SW 1271 (cell line): ENCODE data around the gene PCSK6.
A peak's percentile ranks its signal among the peaks of the same experiment; 100 is the strongest.

ENCODE experiments used
- DNase-seq, 2 experiments: peaks; one replicate each; lab custom pipeline; 2025; lab: John Stamatoyannopoulos, UW

The PCSK6 gene

GRCh38 chr15:101276501-101277037 lies 212.9 kb downstream of the PCSK6 start:
- DNase-seq: peak in 1 of 2 experiments; percentile 48

GRCh38 chr15:101275018-101275417 lies 214.5 kb downstream of the PCSK6 start:
- no peak for DNase-seq

GRCh38 chr15:101273534-101273933 lies 216.0 kb downstream of the PCSK6 start:
- DNase-seq: no peak

GRCh38 chr15:101272584-101272983 lies 216.9 kb downstream of the PCSK6 start:
- no peak for DNase-seq

DNA sequence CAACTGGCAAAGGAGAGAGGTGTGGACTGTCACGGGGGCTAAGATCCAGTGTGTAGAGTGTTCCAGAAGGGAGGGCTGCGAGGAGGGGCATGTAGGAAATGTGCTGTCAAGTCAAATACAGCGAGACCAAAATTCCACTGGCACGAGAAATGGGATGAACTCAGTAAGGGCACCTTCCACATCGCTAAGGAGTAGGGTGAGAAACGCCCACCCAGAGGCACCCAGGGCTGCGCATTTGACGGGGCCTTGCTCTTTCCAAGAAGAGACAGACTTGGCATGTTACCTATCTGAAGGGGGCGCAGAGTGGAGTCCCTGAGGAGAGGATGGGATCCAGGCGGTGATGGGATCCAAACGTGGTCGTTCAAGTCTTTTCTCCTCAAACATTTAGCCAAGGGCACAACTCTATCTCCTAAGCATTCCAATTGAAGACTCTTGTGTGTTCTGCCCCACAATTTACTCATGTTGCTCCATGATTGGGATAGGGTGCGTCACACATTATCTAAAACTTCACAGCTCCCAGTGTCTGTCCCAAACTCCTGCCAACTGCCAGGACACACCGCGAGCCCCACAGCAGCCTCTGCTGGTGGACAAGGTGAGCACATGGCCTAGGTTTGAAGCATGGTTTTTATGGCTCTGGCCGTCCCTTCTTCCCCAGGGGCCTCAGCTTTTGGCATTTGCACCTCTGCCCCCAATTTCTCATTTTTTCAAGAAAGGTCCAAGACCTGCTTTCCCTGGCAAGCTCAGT lies 219.9 kb downstream of the PCSK6 start:
- peak in 1 of 2 experiments; percentile 20 for DNase-seq

- DNase-seq: no peak
These were observed 222.0 kb downstream of the PCSK6 start for GRCh38 chr15:101267320-101268104.

- no peak for DNase-seq
These were observed 222.7 kb downstream of the PCSK6 start for GRCh38 chr15:101266787-101267186.

GRCh38 chr15:101266034-101266433 lies 223.5 kb downstream of the PCSK6 start:
- DNase-seq: no peak

- DNase-seq: no peak
These were observed 224.4 kb downstream of the PCSK6 start for GRCh38 chr15:101264911-101265641.

- DNase-seq: no peak
These were observed 225.5 kb downstream of the PCSK6 start for GRCh38 chr15:101264011-101264410.

- DNase-seq: no peak
These were observed 227.0 kb downstream of the PCSK6 start for GRCh38 chr15:101262551-101262950.

- DNase-seq: peak in 1 of 2 experiments; percentile 79
These were observed 231.0 kb downstream of the PCSK6 start for GRCh38 chr15:101258238-101259144.

DNA sequence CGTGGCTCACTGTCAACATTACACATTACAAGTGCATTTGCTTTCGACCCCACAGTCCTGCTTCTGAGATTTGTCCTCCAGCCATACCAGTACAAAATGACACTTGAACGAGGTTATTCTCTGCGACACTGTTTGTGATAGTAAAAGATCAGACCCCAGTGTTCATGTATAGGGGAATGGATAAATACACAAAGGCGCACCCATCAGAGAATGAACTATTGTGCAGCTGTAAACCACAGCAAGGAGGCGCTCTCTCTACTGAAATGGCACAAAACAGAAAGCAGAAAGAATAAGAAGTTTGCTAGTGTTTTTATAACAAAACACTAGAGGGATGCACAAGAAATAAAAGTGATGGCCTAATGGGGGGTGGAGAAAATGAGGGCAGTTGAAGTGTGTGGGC lies 232.8 kb downstream of the PCSK6 start:
- DNase-seq: peak in 1 of 2 experiments; percentile 32

DNA sequence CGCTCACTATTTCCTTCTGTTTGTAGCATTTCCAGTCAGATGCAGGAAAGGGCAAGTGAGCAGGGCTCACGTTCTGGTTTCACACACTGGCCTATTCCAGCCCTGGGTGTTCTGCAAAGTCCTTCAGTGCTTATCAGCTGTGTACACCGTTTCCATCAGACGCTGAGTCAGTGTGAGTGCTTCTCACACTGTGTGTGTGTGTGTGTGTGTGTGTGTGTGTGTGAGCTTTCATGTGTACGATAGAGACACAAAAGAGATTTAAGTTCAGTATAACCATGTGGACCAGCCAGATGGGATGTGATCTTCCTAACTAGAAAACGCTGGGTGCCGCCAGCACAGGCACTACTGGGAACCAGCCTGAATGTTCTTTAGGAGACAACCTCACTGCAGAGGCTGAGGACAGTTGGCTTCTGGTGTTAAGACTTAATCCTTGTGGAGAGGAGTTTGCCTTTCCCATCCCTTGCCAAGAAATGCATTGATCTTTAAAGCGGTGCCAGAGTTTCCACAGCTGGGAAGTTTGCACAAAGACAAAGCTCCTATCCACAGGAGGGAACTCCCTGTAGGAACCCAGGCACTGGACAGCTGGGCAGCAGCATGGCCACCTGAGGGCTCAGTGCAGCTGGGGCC lies 233.8 kb downstream of the PCSK6 start:
- no peak for DNase-seq

DNA sequence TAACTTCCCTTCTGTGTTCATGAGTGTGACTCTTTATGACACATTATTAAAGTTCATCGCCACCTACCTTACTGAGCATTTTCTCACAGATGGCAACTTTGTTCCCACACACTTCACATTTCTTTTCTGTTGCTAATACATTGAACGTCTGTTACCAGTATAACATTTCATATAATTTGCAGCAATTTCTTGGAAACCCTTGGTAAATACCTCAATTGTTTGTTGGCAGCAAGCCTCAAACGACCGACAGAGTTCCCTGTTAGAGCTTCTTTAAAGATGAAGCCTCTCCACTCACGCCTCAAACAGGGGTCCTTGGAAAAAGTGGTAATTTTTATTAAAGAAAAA lies 234.5 kb downstream of the PCSK6 start:
- no peak for DNase-seq

DNA sequence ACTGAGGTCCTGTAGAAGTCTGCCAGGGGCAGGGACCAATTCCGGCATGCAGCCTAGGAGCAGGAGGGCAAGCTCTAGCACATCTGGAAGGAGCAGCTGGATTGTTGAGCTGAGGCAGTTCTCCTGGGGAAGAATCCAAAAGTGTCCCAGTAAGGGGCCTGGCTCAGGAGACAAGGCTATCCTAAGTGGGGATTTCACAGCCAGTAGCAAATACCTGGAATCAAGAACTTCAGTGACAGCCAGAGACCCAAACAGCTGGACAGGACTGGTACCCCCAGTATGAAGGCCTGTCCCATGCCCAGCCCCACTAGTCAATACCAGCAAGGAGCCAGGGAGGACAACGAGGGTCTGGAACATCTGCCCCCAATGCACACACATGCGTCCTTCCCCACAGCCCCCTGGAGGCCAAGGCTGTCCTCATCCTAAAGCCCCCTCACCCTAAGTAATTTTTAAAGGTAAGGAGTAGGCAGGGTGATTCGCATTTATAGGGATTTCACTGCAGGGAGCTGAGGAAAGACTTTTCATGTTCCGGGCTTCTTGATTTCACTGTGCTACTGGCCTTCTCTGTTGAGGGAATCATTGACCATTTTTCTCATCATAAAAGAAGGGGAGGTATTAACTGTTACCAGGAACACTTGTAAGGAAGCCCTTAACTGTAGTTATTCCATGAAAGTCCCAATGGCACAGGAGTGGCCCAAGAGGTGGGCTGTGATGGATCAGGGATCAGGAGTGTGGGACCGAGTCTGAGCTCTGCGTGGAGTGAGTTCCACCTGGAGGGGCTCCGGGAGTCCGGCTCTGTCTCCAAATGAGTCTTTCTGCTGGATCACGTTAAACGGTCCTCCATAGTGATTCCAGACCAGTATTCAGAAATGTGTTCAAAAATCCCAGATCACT lies 235.1 kb downstream of the PCSK6 start:
- DNase-seq: no peak
